HG03108 (cell line): Measurements from ENCODE around the gene PLA2G12A.

Source experiments
- ATAC-seq: cut with Tn5 transposase; IDR thresholded peaks from one replicate; pipeline ENCODE4 v1.9.1; 2021; ENCODE audit warnings: moderate library complexity; ENCODE audit not compliant: unreplicated experiment

Gene PLA2G12A

GRCh38 chr4:109729117-109729717, 653 bp downstream of the PLA2G12A start:
- ATAC-seq = no peak

- ATAC-seq = no peak
Observed at GRCh38 chr4:109728385-109728784, 1.5 kb downstream of the PLA2G12A start.

GRCh38 chr4:109723110-109723509, 6.8 kb downstream of the PLA2G12A start:
- ATAC-seq = no peak

GRCh38 chr4:109722357-109722756, 7.5 kb downstream of the PLA2G12A start:
- no peak for ATAC-seq

- ATAC-seq = no peak
Observed at GRCh38 chr4:109721033-109721432, 8.8 kb downstream of the PLA2G12A start.

- ATAC-seq = no peak
Observed at GRCh38 chr4:109719604-109720003, 10.3 kb downstream of the PLA2G12A start.

GRCh38 chr4:109718759-109719158, 11.1 kb downstream of the PLA2G12A start:
- no peak for ATAC-seq

- ATAC-seq = no peak
Observed at GRCh38 chr4:109713500-109713899, 16.4 kb downstream of the PLA2G12A start.

GRCh38 chr4:109708990-109709389, 20.9 kb downstream of the PLA2G12A start:
- ATAC-seq = peak; percentile 65

GRCh38 chr4:109708435-109708834, 21.4 kb downstream of the PLA2G12A start:
- no peak for ATAC-seq

GRCh38 chr4:109703664-109704361, 26.1 kb downstream of the PLA2G12A start:
- ATAC-seq = no peak

- peak; percentile 67 for ATAC-seq
Observed at GRCh38 chr4:109702950-109703663, 26.8 kb downstream of the PLA2G12A start, which contains the start of gene CASP6. TSS of gene CASP6 (minus strand) at chr4:109703445. CDS start at chr4:109703395, 50 bp downstream.

GRCh38 chr4:109701566-109702410, 28.1 kb downstream of the PLA2G12A start:
- ATAC-seq = no peak

- ATAC-seq = no peak
Observed at GRCh38 chr4:109699553-109700225, 30.2 kb downstream of the PLA2G12A start.

GRCh38 chr4:109698656-109699055, 31.2 kb downstream of the PLA2G12A start:
- ATAC-seq = no peak

GRCh38 chr4:109691411-109691920, 38.4 kb downstream of the PLA2G12A start:
- ATAC-seq = no peak

GRCh38 chr4:109690690-109691410, 39.0 kb downstream of the PLA2G12A start:
- peak; percentile 94 for ATAC-seq

GRCh38 chr4:109684727-109685126, 45.1 kb downstream of the PLA2G12A start:
- ATAC-seq = no peak

GRCh38 chr4:109683621-109684253, 46.1 kb downstream of the PLA2G12A start:
- no peak for ATAC-seq
